Nephron progenitor cell (in vitro differentiated cells): ENCODE results near the gene ASB1.

Experiments
- DNase-seq: peaks from one replicate; pipeline ENCODE4 v3.0.0; 2021
- H3K27ac Mint-ChIP-seq: 2 replicates; pipeline ENCODE4 v1.8.0; 2021; ENCODE audit warnings: mild to moderate bottlenecking, moderate library complexity, mixed read lengths
- H3K27me3 Mint-ChIP-seq: 2 replicates; pipeline ENCODE4 v1.8.0; 2021; ENCODE audit warnings: mild to moderate bottlenecking, low read depth, mixed read lengths; ENCODE audit not compliant: poor library complexity
- H3K36me3 Mint-ChIP-seq: 2 replicates; pipeline ENCODE4 v1.8.0; 2021; ENCODE audit warnings: low read depth, mixed read lengths
- H3K4me1 Mint-ChIP-seq: 2 replicates; pipeline ENCODE4 v1.8.0; 2021; ENCODE audit warnings: mixed read lengths
- H3K4me3 Mint-ChIP-seq: 2 replicates; pipeline ENCODE4 v1.8.0; 2021; ENCODE audit warnings: mild to moderate bottlenecking, moderate library complexity, mixed read lengths
- H3K9me3 Mint-ChIP-seq: 2 replicates; pipeline ENCODE4 v1.8.0; 2021; ENCODE audit warnings: mild to moderate bottlenecking, moderate library complexity, mixed read lengths
- TF ChIP-seq, protein P1 (sequence below): fragments of 200-600 bp; sonication (generic); IDR thresholded peaks from 2 replicates; pipeline ENCODE4 v1.5.0; 2021; ENCODE audit warnings: antibody characterized with exemption

ASB1 gene

DNA sequence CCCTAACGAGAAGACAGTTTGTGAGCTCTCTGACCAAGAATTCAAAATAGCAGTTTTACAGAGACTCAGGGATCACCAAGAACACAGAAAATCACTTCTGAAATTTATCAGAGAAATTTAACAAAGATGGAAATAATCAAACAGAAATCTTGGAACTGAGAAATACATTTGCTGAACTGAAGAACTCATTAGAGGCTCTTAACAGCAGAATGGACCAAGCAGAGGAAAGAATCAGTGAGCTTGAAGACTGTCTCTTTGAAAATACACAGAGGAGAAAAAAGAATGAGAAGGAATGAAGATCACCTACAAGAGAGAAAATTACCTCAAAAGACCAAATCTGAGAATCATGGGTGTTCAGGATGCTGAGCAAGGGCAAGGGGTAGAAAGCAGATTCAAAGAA lies 29.7 kb downstream of the ASB1 start:
- H3K27ac Mint-ChIP-seq, result no peak overlapping the region

DNA sequence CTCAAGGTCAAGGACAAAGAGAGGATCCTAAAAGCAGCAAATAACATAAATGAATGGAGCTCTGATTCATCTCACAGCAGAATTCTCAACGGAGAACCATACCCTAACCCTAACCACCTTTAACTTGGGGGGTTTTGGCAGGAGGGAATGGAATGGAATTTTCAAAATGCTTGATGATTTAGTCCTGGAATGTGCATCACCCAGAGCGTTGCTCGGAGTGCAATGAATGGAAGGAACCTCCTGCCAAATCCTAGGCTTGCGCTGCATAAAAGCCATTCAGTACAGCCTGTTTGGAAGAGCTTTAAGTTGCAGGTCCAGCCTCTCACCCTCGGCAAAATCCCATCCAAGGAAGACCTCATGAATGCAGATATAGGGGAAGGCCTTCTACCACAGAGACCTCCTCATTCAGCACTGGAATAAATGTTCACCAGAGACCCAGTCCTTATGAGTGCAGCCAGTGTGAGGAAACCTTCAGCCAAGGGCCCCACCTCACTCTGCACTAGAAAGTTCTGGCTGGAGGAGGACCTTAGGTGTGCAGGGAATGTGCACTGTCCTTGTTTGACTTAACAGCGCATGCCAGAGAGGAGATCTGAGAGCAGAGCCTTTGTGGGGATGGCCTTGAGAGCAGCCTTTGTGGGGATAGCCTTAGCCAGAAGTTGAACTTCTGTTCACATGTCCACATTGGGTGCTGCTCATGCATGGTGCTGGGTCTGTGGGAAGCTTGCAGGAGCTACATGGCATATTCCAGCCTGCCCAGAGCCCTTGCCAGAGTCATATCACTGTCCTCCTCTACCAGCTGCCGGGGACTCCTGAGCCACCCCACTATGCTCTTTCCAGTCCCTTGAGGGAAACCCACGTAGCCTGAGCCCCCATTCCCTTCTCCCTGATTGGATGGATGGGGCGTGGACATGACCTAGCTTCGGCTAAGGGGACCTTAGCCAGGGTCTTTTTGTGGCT lies 30.5 kb downstream of the ASB1 start:
- peaks cover 11% of the 10 kb centered on the region for H3K4me1 Mint-ChIP-seq
- peaks cover 42% of the 10 kb centered on the region for H3K9me3 Mint-ChIP-seq
- H3K27me3 Mint-ChIP-seq, result no peaks in the 10 kb centered on the region
- H3K27ac Mint-ChIP-seq, result peak overlapping the region; percentile 46
- TF ChIP-seq, protein P1, sequence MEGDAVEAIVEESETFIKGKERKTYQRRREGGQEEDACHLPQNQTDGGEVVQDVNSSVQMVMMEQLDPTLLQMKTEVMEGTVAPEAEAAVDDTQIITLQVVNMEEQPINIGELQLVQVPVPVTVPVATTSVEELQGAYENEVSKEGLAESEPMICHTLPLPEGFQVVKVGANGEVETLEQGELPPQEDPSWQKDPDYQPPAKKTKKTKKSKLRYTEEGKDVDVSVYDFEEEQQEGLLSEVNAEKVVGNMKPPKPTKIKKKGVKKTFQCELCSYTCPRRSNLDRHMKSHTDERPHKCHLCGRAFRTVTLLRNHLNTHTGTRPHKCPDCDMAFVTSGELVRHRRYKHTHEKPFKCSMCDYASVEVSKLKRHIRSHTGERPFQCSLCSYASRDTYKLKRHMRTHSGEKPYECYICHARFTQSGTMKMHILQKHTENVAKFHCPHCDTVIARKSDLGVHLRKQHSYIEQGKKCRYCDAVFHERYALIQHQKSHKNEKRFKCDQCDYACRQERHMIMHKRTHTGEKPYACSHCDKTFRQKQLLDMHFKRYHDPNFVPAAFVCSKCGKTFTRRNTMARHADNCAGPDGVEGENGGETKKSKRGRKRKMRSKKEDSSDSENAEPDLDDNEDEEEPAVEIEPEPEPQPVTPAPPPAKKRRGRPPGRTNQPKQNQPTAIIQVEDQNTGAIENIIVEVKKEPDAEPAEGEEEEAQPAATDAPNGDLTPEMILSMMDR, result no peak
- H3K4me3 Mint-ChIP-seq, result no peak overlapping the region
- DNase-seq, result no peak
- peaks cover 31% of the 10 kb centered on the region for H3K36me3 Mint-ChIP-seq

More for the DNA sequence above, 29.7 kb downstream of the ASB1 start:
- Mint-ChIP-seq H3K4me1 (peaks cover 11% of the 10 kb centered on the region), H3K36me3 (peaks cover 35% of the 10 kb centered on the region), H3K27me3 (no peaks in the 10 kb centered on the region), H3K4me3 (no peak overlapping the region), H3K9me3 (peaks cover 39% of the 10 kb centered on the region)
- no peak for DNase-seq
- TF ChIP-seq, protein P1, result no peak

DNA sequence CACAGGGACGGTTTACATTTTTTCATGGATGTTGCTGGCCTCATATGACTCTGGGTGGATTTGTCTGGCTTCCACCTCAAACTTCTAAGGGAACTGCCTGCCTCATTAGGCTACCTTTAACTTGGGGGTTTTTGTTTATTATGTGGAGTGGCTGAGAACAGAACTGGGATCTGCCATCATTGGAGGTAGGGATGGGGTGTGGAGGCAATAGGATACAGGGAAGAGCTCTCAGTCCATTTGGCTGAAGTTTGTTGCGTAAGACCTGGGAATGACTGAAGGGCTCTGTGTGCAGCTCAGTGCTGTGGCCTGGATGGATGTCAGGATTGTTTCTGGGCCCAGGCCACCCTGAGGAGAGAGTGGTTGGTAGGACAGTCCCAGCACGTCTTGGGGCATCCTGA lies 31.2 kb downstream of the ASB1 start:
- Mint-ChIP-seq H3K4me3 (no peak overlapping the region), H3K36me3 (peaks cover 32% of the 10 kb centered on the region), H3K9me3 (peaks cover 42% of the 10 kb centered on the region), H3K27me3 (no peaks in the 10 kb centered on the region), H3K4me1 (peaks cover 11% of the 10 kb centered on the region), H3K27ac (peak overlapping the region; percentile 46)
- DNase-seq, result no peak
- TF ChIP-seq, protein P1, result no peak

DNA sequence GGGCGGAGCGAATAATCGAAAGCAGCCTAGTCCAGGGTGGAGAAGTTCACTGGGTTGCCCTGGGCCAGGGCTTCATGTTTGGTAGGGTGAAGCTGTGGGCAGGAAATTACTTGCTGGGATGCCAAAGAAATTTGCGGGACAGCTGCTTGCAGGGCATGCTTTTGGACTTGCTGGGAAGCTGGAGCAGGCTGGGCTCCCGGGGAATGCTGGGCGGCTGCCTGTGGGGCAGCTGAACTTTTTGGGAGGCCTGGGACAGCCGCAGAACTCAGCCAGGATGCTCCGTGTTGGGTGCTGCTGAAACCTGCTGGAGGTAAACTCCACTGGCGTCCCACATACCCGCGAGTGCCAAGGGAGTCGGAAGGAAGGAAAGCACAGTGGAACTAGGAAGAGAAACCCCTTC lies 31.9 kb downstream of the ASB1 start:
- Mint-ChIP-seq H3K27ac (no peak overlapping the region), H3K36me3 (peaks cover 38% of the 10 kb centered on the region), H3K9me3 (peaks cover 45% of the 10 kb centered on the region), H3K27me3 (peaks cover 3% of the 10 kb centered on the region), H3K4me3 (no peak overlapping the region), H3K4me1 (peaks cover 11% of the 10 kb centered on the region)
- TF ChIP-seq, protein P1, result no peak
- no peak for DNase-seq

DNA sequence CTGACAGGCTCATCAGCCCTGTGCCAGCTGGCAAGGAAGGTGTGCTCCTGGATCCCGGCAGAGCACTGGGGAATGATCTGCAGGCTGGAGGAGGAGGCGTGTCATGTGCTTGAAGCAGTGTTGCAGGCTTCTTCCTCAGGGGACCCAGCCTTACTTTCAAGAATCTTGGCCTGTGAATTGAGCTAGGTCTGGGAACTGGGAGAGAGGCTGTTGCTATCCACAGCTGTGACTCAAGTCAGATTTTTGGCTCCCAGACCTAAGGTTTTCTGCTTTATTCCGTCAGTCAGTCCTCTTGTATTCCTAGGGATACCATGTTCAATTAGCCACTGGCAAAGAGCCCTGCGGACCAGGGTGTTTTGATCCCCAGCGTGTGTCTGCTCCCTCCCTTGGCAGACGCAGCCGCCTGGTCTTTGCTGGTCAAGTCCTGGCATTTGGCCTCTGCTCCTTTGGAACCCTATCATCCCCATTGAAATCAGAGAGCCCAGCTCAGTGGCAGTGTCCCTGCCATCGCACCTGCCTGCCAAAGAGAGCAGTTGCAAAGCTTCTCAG lies 32.4 kb downstream of the ASB1 start:
- Mint-ChIP-seq H3K4me1 (peaks cover 11% of the 10 kb centered on the region), H3K27me3 (peaks cover 4% of the 10 kb centered on the region), H3K4me3 (no peak overlapping the region), H3K9me3 (peaks cover 44% of the 10 kb centered on the region), H3K27ac (no peak overlapping the region), H3K36me3 (peaks cover 34% of the 10 kb centered on the region)
- DNase-seq, result no peak
- TF ChIP-seq, protein P1, result no peak
